ENCODE measurements around the gene BTD. TPM values are rescaled to one million over a fixed set of nuclear protein-coding genes. Genes with fewer than 3 reads are reported as not detected.

Gene BTD
- polyA plus RNA-seq, 2 of the 4 experiments (the other 2 are of a cell fraction): 17.6 to 17.8 TPM

DNA sequence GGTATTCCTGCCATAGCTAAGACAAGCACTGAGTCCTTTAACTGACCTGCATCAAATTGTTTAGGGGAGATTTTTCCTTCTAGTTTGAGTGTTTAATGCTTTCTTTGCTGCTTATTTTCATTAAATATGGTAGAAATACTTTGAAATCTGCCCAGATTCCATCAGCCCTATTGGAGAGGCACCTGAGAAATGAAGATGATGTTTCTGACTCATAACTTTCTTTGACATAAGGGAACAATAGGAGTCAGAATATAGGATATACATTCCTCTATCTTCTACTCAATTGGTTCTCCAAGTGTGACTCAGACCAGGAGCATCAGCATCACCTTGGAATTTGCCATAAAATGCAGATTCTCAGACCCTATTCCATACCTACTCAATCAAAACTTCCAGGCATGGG lies 27.4 kb downstream of the BTD start (continued):
- TF ChIP-seq, protein P1, sequence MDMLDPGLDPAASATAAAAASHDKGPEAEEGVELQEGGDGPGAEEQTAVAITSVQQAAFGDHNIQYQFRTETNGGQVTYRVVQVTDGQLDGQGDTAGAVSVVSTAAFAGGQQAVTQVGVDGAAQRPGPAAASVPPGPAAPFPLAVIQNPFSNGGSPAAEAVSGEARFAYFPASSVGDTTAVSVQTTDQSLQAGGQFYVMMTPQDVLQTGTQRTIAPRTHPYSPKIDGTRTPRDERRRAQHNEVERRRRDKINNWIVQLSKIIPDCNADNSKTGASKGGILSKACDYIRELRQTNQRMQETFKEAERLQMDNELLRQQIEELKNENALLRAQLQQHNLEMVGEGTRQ (IDR thresholded peaks at IDR 0.05): no peak
- TF ChIP-seq CBX8 (IDR thresholded peaks at IDR 0.05) (no peak), FOSB (CRISPR knock-in tag; IDR thresholded peaks at IDR 0.05) (no peak), EHMT2 (IDR thresholded peaks at IDR 0.05; ENCODE audit: low read depth) (no peak), NFE2L2 (conservative IDR thresholded peaks at IDR 0.05; ENCODE audit: low read length) (no peak), MAZ (IDR thresholded peaks at IDR 0.05; ENCODE audit: borderline replicate concordance, low read depth, low read length) (no peak), RARB (CRISPR knock-in tag; IDR thresholded peaks at IDR 0.05) (no peak), NR3C1 (IDR thresholded peaks at IDR 0.05) (no peak), NPAS2 (CRISPR knock-in tag; IDR thresholded peaks at IDR 0.05; ENCODE audit: borderline replicate concordance) (no peak)

DNA sequence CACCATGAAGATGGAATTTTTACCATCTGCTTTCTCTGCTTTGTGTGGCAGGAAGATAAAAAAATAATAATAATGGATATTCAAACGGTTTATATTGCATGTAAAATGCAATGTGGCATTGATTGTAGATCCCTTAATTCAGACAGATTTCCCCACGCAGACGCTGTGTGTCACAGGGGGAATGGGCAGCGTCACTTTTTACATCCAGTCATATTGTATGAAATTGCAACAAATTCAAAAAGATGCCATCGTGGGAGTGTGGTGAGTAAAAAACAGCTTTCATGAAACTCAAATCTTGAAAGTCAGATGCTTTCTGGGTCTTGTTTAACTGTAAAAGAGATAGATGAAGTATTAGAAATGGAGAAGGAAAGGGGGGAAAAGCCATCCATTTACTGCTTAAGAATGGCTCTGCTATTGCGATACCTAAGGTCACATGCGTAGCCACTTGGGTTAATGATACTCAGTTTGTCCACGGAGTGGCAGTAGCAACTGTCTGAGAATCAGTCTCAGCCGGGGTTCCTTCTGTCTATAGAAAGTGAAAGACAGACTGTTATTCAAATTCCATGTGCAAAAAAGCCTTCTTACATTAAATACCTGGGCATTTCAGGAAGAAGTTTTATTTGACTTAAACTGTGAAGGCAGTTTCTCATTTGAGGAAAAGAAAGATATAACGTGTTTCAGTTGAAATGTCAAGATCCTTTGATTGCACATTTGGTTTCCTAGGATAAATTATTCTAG lies 28.5 kb downstream of the BTD start:
- peaks cover 53% of the 10 kb centered on the region for H3K4me1 ChIP-seq
- peak overlapping the region; percentile 75 to 95 for H3K27ac ChIP-seq
- DNase-seq (ENCODE audit: low read depth in 1 of 2, low spot score in 1 of 2) (peak; percentile 82 to 86), ATAC-seq (peak; percentile 94 to 95), FAIRE-seq (peak; percentile 65)
- CTCF ChIA-PET: interaction anchor here (0.5 to 5.8 kb wide), 35 partner anchors 11 to 618 kb away, joined by 3 to 59 read pairs (median 4); partner anchors contain the start of gene ANKRD28
- POLR2A ChIA-PET: interaction anchor here (1.4 to 1.9 kb wide), 2 partner anchors 16 to 168 kb away, joined by 5 read pairs; partner anchors contain the start of gene ANKRD28
- H3K9me3 ChIP-seq: no peaks in the 10 kb centered on the region
- 25% methylated on average over 10 of the region's 10 CpGs for WGBS (ENCODE audit: missing lambda C conversion rate)
- peak overlapping the region; percentile 28 for H3K4me3 ChIP-seq
- H3K4me2 ChIP-seq: peak overlapping the region; percentile 92
- no peak for TF ChIP-seq HOXA7 (CRISPR knock-in tag; IDR thresholded peaks at IDR 0.05)
- no peak for TF ChIP-seq MYC (IDR thresholded peaks at IDR 0.05; ENCODE audit: borderline replicate concordance, low read length)
- no peak for TF ChIP-seq NR3C1 (IDR thresholded peaks at IDR 0.05)
- no peak for TF ChIP-seq PHF8 (IDR thresholded peaks at IDR 0.05; ENCODE audit: borderline replicate concordance, low read depth)
- TF ChIP-seq, protein P2, sequence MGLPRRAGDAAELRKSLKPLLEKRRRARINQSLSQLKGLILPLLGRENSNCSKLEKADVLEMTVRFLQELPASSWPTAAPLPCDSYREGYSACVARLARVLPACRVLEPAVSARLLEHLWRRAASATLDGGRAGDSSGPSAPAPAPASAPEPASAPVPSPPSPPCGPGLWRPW (IDR thresholded peaks at IDR 0.05): no peak
- TF ChIP-seq RAD21 (conservative IDR thresholded peaks at IDR 0.05 in 1 of 2, IDR thresholded peaks at IDR 0.05 in 1 of 2): peak; percentile 90 to 94
- no peak; the same call in 1 of the 2 replicates for TF ChIP-seq HOXB5 (CRISPR knock-in tag; IDR thresholded peaks at IDR 0.05)
- TF ChIP-seq HDAC2 (IDR thresholded peaks at IDR 0.05): no peak
- no peak for TF ChIP-seq RNF2 (IDR thresholded peaks at IDR 0.05; ENCODE audit: borderline replicate concordance, low read depth)
- TF ChIP-seq SMC3 (IDR thresholded peaks at IDR 0.05): peak; percentile 92
- no peak for TF ChIP-seq CBX8 (IDR thresholded peaks at IDR 0.05)
- TF ChIP-seq, protein P3, sequence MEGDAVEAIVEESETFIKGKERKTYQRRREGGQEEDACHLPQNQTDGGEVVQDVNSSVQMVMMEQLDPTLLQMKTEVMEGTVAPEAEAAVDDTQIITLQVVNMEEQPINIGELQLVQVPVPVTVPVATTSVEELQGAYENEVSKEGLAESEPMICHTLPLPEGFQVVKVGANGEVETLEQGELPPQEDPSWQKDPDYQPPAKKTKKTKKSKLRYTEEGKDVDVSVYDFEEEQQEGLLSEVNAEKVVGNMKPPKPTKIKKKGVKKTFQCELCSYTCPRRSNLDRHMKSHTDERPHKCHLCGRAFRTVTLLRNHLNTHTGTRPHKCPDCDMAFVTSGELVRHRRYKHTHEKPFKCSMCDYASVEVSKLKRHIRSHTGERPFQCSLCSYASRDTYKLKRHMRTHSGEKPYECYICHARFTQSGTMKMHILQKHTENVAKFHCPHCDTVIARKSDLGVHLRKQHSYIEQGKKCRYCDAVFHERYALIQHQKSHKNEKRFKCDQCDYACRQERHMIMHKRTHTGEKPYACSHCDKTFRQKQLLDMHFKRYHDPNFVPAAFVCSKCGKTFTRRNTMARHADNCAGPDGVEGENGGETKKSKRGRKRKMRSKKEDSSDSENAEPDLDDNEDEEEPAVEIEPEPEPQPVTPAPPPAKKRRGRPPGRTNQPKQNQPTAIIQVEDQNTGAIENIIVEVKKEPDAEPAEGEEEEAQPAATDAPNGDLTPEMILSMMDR (IDR thresholded peaks at IDR 0.05): peak; percentile 58
- no peak for TF ChIP-seq ZSCAN20 (CRISPR knock-in tag; IDR thresholded peaks at IDR 0.05)
- TF ChIP-seq, protein P4, sequence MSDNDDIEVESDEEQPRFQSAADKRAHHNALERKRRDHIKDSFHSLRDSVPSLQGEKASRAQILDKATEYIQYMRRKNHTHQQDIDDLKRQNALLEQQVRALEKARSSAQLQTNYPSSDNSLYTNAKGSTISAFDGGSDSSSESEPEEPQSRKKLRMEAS (IDR thresholded peaks at IDR 0.05): peak; percentile 68
- TF ChIP-seq POLR2AphosphoS2 (conservative IDR thresholded peaks at IDR 0.05; ENCODE audit: low read length): no peak
- no peak for TF ChIP-seq RFX5 (IDR thresholded peaks at IDR 0.05)
- TF ChIP-seq ZNF302 (CRISPR knock-in tag; IDR thresholded peaks at IDR 0.05): no peak
- no peak for TF ChIP-seq KDM1A (IDR thresholded peaks at IDR 0.05; ENCODE audit: low read depth)
- TF ChIP-seq KDM5A (IDR thresholded peaks at IDR 0.05): no peak
- TF ChIP-seq, protein P1 (IDR thresholded peaks at IDR 0.05): peak; percentile 46
- TF ChIP-seq RCOR1 (IDR thresholded peaks at IDR 0.05; ENCODE audit: low read depth, low read length): no peak
- TF ChIP-seq CEBPB (IDR thresholded peaks at IDR 0.05): peak in 1 of 2 experiments; percentile 67; a peak in 2 of 4 replicates
- no peak for TF ChIP-seq CBX2 (IDR thresholded peaks at IDR 0.05; ENCODE audit: borderline replicate concordance, low read depth)
- TF ChIP-seq HOXB13 (CRISPR knock-in tag; IDR thresholded peaks at IDR 0.05; ENCODE audit: low read depth): no peak
- TF ChIP-seq EHF (CRISPR knock-in tag; IDR thresholded peaks at IDR 0.05): no peak
- TF ChIP-seq, protein P5, sequence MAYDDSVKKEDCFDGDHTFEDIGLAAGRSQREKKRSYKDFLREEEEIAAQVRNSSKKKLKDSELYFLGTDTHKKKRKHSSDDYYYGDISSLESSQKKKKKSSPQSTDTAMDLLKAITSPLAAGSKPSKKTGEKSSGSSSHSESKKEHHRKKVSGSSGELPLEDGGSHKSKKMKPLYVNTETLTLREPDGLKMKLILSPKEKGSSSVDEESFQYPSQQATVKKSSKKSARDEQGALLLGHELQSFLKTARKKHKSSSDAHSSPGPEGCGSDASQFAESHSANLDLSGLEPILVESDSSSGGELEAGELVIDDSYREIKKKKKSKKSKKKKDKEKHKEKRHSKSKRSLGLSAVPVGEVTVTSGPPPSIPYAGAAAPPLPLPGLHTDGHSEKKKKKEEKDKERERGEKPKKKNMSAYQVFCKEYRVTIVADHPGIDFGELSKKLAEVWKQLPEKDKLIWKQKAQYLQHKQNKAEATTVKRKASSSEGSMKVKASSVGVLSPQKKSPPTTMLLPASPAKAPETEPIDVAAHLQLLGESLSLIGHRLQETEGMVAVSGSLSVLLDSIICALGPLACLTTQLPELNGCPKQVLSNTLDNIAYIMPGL (CRISPR knock-in tag; IDR thresholded peaks at IDR 0.05; ENCODE audit: borderline replicate concordance): no peak
